HEK293 (cell line): ENCODE measurements around the gene PHF21A.

Experiments
- CTCF ChIP-seq: fragments of 450-650 bp; formaldehyde crosslinking; IDR thresholded peaks from 2 replicates; pipeline ENCODE4 v1.5.1; 2016; ENCODE audit warnings: missing biosample characterization, missing genetic modification characterization
- PBX3 ChIP-seq: sonication (generic); formaldehyde crosslinking; IDR thresholded peaks from 2 replicates; pipeline ENCODE4 v1.8.1; 2022; ENCODE audit warnings: mild to moderate bottlenecking, moderate library complexity, missing genetic modification reagents
- ZNF664 ChIP-seq: fragments of 450-650 bp; formaldehyde crosslinking; IDR thresholded peaks from 2 replicates; pipeline ENCODE4 v1.5.1; 2016; ENCODE audit warnings: missing biosample characterization, missing genetic modification characterization

- TF ChIP-seq ZNF664 = no peak
- TF ChIP-seq PBX3 = no peak
- no peak for TF ChIP-seq CTCF (tag by site-specific recombination)
Measured at GRCh38 chr11:45899448-45900174, 221.6 kb downstream of the PHF21A start.
